ENCODE measurements around the gene STK35.

Gene STK35

GRCh38 chr20:2164966-2165365 is 63.3 kb downstream of the STK35 start:
- TF ChIP-seq CTCF (IDR thresholded peaks at IDR 0.05), result no peak

- no peak for TF ChIP-seq CTCF (IDR thresholded peaks at IDR 0.05)
Observed at GRCh38 chr20:2165871-2166270, 64.2 kb downstream of the STK35 start.

- no peak for TF ChIP-seq CTCF (IDR thresholded peaks at IDR 0.05)
Observed at GRCh38 chr20:2167112-2167511, 65.5 kb downstream of the STK35 start.

- TF ChIP-seq CTCF (IDR thresholded peaks at IDR 0.05), result no peak
Observed at GRCh38 chr20:2168946-2169345, 67.3 kb downstream of the STK35 start.

- TF ChIP-seq CTCF (IDR thresholded peaks at IDR 0.05), result no peak
Observed at GRCh38 chr20:2169456-2170088, 67.9 kb downstream of the STK35 start.

- TF ChIP-seq CTCF (IDR thresholded peaks at IDR 0.05), result no peak
Observed at GRCh38 chr20:2170404-2170803, 68.8 kb downstream of the STK35 start.

GRCh38 chr20:2171266-2171790 is 69.7 kb downstream of the STK35 start:
- TF ChIP-seq CTCF (IDR thresholded peaks at IDR 0.05), result no peak

Data from LNCAP (cell line).